NCI-H1436 treated with DMSO at 0.1 percent for 48 hours (cell line): ENCODE data around the gene OR52B4.
"Not testable (repeated sequence)": the region's sequence is repeated elsewhere in the genome, so short reads cannot be mapped to it uniquely, and the experiment has no call there.

ENCODE experiments used
- DNase-seq: peaks from one replicate; lab custom pipeline; 2025; lab: John Stamatoyannopoulos, UW

The OR52B4 gene

DNA sequence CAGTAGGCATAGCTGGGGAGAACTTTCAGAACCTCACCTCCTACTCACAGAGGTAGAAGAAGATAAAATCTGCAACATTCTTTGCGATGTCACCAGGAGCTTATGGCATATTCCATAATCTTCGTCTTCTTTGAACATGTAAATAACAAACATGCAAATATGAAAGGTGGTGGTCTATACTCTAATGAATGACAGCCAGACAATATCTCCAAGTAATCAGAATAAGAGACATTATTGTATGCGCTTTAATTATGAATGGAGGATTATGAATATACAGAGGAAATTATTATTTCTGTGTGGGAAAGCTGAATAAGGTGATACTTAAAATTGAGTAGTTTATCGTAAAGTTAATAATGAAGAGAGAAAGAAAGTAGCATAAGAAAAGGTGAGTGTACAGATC, at the start of gene OR52B4:
Gene OR52B4, minus strand, starts transcription at position 101 of the 400 bp plus-strand sequence. Its CDS starts 91 bp downstream, at position 10.
- DNase-seq: no peak

GRCh38 chr11:4416816-4417215, 48.6 kb upstream of the OR52B4 start:
- no peak for DNase-seq

DNA sequence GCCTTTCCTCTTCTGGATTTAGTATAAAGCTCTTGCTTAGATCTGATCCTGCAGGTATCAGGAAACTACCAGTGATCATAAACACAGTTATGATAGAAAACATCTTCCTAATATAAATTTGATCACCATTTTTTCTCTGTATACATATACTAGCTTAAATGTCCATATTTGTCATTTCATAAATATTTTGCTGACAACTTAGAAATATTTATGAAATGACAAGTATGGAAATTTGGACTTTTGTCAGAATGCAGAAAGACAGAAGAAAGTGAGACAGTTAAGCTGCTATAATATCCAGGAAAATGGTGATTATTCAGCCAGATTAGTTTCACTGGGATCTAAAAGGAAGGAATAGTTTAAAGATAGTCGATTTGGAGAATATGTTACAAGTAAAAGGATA, 48.1 kb upstream of the OR52B4 start:
- DNase-seq: no peak

DNA sequence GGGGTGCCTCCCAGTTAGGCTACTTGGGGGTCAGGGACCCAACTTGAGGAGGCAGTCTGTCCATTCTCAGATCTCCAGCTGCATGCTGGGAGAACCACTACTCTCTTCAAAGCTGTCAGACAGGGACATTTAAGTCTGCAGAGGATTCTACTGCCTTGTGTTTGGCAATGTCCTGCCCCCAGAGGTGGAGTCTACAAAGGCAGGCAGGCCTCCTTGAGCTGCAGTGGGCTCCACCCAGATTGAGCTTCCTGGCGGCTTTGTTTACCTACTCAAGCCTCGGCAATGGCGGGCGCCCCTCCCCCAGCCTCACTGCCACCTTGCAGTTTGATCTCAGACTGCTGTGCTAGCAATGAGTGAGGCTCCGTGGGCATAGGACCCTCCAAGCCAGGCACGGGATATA, 38.0 kb upstream of the OR52B4 start:
- DNase-seq: not testable (repeated sequence)

DNA sequence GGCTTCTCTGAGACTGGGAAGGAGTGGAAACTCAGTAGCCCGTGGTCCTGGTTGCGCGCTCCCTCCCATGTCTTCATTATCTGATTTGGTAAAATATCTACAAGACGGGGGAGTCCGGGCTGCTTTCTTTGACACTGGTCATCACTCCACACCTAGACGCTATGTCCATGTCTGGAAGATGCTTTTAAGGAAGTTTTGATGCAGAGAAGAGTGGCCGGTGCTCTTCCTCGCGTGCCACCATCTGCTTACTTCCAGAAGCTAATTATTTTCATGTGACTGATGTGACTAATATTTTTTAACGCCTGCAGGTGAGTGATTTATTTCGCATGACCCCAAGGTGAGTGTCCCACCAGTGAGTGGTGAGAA, 25.7 kb upstream of the OR52B4 start:
- DNase-seq: no peak

- peak; percentile 4 for DNase-seq
Measured at GRCh38 chr11:4393209-4393857, 25.1 kb upstream of the OR52B4 start, which contains the start of gene TRIM21. Gene TRIM21, minus strand, starts transcription at chr11:4393702. Its CDS starts 3,293 bp downstream, at chr11:4390409.

DNA sequence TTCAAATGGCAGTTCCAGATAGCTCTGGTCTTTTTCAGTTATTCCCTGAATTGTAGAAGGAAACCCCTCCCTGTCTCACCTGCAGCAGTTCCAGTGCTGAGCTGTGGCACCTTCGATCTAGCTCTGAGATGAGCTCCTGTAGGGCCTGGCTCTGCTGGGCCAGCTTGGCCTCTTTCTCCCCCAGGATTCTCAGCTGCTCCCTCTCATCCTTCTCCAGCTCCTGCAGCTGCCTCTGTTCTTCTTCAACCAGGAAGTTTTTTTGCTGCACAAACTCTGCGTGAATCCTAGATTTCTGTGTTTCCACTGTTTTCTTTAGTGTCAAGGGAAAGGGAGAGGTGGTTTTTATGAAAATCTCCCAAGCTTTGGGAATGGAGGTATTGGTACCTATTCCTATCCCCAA, 20.0 kb upstream of the OR52B4 start:
- DNase-seq: no peak

DNA sequence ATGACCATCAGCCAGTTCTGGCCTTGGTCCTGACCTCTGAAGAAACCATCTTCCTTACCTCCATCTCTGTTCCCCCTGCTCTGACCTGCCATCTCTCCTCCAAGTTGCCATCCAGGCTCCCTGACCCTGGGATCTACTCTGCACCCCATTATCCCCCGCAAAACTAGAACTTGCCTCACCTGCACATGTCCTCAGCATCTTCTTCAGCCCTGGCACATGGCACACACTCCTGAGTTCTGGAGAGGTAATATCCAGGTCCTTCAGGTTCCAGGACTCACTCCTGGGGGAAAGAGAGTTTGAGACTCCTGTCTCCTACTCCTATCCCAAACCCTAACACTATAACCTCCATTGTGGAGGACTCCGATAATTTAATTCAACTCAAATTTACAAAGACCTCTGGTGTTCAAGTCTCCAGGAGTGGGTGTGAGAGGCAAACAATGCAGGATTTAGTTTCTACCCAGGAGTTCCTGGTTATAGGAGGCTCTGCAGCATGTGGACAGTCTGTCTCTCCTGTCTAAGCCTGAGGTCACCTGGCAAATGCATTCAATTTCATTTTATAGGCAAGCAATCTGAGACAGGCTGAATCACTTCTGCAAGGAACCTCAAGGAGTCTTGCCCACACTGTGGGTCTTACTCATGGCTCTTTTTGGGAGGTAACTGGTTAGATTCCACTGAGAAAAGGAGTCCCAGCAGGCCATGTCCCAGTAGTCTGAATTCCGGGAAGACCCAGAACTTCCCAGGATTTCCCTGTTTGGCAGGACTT, 18.0 kb upstream of the OR52B4 start:
- DNase-seq: no peak

DNA sequence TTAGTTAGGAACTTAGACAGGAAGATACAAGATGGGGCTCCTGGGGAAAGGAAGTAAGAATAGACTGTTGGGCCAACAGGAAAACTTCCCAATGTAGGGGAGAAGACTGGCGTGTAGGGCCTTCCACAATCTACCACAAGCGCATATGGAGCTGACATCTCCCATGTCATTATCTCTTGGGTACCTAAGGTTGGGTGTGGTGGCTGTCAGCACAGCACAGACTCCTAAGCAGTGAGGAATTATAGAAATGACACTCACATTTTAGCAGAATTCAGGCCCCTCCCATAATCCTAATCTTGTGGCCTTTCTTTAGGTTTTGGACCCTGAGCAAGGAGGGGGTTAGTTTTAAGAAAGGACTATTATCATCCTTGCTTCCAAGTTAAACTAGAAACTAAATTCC, 13.7 kb upstream of the OR52B4 start:
- no peak for DNase-seq

GRCh38 chr11:4375431-4376140, 7.4 kb upstream of the OR52B4 start:
- no peak for DNase-seq

DNA sequence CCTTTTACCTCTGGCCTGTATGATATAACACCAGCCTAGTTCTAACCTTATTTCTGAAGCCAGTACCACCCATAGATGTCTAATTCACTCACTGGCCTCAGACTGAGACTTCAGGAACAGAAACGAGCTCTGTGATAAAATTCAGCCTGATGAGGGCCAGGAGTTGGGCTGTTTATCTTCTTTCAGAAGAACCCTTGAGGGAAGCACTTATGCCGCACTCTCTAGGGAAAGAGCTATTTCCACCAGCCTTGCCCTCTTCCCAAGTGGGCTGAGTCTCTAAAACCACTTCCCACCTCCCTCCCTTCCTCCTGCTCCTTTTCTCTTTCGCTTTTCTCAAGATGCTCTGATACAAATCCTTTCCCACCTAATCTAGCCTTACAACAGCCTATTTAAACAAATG, 2.0 kb upstream of the OR52B4 start:
- no peak for DNase-seq

GRCh38 chr11:4348142-4348541, 20.0 kb downstream of the OR52B4 start:
- not testable (repeated sequence) for DNase-seq

- DNase-seq: not testable (repeated sequence)
Measured at GRCh38 chr11:4345366-4345765, 22.8 kb downstream of the OR52B4 start.

GRCh38 chr11:4334356-4334755, 33.8 kb downstream of the OR52B4 start:
- DNase-seq: not testable (repeated sequence)
